DOHH2 (cell line): ENCODE results near the gene NELFB.

ENCODE experiments used
- EZH2phosphoT487 ChIP-seq: fragments of 200-600 bp; sonication (generic); IDR thresholded peaks from 2 replicates; pipeline ENCODE4 v1.6.1; 2017; ENCODE audit warnings: borderline replicate concordance, mild to moderate bottlenecking, antibody characterized with exemption, low read length, moderate library complexity, mixed read lengths
- TF ChIP-seq, protein P1 (sequence below): fragments of 200-600 bp; sonication (generic); IDR thresholded peaks from one replicate; pipeline ENCODE4 v1.5.1; 2014; ENCODE audit warnings: antibody characterized with exemption, mild to moderate bottlenecking, low read depth, low read length; ENCODE audit not compliant: poor library complexity, severe bottlenecking

DNA sequence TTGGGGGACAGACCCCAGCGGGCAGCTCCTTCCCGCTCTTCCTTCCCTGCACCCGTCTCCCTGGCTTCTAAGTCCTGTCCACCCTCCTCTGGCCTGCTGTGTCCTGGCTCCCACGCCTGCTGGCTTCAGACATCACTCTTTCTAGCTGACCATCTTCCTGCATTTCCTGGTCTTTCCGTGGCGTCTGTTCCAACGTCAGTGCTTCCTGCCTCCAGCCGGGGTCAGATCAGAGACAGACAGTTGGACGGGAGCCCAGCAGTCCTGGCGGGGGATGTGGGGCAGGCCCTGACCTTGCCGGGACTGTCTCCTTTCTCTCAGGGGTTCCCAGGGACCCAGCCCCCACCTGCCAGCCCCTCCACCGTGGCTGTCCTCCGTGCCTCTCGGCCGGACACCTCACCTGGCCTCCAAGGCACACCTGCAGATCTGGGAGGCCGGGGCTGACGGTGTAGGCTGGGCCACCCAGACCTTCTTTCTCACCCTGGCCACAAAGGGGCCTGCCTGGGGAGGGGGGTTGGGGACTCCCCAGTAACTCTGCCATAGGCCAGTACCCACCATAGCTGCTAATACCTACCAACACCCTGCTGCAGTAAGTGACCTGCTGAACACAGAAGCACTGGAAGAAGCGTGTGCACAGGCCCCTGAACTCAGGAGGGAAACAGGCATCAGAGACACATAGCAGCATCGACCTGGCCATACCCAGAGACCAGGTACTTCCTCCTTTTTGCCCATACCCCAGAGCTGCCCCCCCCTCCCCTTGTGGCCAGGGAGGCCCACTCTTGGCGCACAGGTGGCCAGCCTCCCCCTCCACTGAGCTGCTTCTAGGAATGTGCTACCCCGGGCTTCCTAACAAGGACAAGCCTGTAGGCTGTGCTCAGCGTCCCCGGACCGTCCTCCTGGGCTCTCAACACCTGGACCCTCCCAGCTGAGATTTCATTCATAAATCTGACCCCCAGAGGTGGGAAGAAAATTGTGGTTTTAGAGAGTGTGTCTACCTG is 41.8 kb downstream of the NELFB start:
- TF ChIP-seq, protein P1, sequence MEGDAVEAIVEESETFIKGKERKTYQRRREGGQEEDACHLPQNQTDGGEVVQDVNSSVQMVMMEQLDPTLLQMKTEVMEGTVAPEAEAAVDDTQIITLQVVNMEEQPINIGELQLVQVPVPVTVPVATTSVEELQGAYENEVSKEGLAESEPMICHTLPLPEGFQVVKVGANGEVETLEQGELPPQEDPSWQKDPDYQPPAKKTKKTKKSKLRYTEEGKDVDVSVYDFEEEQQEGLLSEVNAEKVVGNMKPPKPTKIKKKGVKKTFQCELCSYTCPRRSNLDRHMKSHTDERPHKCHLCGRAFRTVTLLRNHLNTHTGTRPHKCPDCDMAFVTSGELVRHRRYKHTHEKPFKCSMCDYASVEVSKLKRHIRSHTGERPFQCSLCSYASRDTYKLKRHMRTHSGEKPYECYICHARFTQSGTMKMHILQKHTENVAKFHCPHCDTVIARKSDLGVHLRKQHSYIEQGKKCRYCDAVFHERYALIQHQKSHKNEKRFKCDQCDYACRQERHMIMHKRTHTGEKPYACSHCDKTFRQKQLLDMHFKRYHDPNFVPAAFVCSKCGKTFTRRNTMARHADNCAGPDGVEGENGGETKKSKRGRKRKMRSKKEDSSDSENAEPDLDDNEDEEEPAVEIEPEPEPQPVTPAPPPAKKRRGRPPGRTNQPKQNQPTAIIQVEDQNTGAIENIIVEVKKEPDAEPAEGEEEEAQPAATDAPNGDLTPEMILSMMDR, result no peak
- no peak for TF ChIP-seq EZH2phosphoT487
